GM19025 (cell line): ENCODE results near the gene MTAP.

Experiments
- ATAC-seq: cut with Tn5 transposase; IDR thresholded peaks from one replicate; pipeline ENCODE4 v1.9.1; 2021; ENCODE audit warnings: mild to moderate bottlenecking, low read depth, moderate library complexity; ENCODE audit not compliant: unreplicated experiment

Gene MTAP

DNA sequence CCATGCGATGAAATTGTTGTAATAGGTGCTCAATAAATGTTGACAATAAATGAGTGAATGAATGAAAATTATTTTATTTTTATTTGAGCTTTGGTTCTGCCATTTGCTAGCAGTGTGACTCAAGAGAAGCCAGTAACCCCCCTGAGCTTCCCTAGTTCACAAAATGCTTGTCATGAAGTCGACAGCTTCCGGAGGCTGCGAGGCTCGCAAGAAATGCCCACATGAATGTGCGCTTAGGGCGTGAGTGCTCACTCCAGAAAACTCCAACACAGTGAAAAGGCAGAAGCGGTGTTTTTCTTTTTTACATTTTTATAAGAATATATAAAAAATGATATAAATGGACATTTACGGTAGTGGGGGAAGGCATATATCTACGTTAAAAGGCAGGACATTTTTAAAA is 165.3 kb downstream of the MTAP start:
- ATAC-seq = no peak

DNA sequence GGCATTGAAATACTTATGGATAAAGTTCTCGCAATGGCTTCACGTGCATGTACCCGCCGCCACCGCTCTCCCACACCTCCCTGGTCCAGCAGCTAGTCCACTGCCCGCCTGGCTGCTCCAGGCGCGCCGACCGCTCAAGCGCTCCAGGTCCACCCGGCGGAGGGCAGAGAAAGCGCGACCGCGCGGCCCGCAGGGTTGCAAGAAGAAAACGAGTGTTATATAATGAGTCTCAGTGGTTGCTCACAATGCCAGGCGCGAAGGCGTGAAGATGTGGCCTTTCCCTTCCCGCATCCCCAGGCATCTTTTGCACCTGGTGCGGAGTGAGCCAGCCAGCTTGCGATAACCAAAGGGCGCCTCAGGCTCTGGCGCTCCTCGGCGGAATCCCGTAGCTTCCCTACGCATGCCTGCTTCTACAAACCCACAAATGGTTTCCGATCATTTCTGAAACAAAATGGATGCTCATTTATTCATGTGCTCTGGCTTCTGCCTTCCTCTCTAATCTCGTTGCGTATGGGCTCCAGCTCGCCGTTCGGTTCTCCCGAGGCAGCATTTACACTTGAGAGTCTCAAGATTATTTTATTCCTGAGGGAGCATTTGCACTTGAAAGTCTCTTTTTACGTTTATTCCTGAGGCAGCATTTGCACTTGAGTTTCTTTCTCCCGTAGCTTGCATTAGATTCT is 166.0 kb downstream of the MTAP start:
- ATAC-seq = no peak

DNA sequence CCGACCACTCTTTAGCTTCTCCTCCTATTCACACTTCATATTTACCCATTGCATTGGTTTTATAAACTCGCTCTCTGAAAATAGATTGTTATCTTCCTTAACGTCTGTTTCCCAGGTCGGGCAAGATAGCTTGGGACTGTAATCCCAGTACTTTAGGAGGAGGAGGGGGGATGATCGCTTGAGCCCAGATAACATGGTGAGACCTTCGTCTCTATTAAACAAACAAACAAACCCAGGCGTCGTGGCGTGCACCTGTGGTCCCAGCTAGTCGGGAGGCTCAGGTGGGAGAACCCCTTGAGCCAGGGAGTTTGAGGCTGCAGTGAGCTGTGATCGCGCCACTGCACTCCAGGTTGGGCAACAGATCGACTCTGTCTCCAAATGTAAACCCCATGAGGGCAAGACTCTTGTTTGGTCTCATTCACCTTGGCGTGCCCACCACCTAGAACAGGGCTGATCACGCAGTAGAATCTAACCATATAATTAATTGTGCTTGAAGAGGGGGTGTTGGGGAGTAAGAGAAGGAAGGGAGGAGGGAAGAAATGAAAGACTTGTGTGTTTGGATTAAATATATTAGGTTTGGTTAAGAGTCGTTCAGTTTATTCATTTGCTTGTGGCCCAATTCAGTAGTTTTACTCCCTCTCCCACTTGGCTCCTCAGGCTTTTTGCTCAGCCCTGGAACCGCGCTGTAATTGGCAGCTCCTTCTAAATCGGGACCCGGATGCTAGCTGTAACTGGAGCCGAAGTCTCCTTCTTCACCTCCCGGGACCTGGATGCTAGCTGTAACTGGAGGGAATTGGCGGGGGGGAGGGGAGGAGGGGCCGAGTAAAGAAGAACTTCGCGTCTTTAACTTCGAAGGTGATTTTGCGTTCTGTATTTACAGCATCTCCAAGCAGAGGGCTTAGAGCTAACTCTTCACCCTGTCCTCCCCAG is 166.8 kb downstream of the MTAP start:
- no peak for ATAC-seq

DNA sequence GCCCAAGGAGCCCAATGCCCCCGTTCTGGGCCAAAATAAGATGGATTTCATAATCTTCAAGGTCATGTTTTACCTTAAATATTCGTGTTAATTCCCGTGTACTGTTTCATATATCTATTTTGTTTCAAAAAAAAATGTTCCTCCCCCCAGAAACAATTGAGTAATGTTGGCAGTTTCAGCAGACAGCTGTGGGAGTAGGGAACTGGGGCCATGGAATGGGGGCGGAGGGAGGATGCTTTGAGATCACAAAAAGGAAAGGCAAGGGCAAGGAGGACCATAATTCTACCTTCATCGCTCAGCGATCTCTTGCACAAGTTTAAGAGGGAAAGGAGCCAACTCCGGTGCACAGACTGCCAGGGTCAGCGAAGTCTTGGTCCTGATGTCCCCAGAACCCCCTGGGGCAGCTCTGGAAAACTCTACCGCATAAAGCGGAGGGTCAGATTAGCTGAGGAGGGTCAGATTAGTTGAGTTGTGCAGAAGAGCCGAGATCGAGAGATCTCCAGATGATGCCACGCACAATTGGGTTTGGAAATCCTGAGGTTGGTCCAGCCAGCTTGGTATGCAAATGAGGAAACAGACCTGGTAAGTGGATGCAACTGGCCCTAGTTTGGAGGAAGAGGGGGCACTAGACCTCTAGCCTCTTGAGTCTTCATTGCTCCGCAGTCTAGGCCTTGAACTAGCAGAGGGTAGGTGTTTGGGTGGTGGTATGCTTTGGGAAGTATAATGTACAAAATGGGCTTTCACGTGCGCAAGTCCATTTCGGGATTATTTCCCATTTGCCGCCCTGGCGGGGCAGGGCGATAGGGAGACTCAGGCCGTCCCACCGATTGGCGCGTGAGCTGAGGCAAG is 167.7 kb downstream of the MTAP start:
- ATAC-seq = no peak

DNA sequence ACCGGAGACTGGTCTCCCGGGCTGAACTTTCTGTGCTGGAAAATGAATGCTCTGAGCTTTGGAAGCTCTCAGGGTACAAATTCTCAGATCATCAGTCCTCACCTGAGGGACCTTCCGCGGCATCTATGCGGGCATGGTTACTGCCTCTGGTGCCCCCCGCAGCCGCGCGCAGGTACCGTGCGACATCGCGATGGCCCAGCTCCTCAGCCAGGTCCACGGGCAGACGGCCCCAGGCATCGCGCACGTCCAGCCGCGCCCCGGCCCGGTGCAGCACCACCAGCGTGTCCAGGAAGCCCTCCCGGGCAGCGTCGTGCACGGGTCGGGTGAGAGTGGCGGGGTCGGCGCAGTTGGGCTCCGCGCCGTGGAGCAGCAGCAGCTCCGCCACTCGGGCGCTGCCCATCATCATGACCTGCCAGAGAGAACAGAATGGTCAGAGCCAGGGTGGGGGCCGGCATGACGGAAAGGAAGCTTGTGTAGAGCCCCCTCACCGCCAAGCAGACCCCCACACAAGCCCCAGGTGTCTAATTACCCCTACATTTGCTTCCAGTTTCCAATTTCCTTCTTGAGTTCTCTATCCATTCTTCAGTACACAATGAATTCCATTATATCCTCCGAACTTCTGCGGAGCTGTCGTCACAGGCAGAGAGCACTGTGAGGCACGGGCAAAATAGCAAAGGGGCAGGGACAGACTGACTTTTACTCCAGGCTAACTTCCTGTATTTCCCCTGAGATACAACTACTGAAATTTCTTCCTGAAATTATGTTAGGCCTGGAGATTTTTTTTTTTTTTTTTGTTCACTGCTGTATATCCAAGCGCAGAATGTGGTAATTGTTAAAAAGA is 168.6 kb downstream of the MTAP start:
- ATAC-seq = no peak

DNA sequence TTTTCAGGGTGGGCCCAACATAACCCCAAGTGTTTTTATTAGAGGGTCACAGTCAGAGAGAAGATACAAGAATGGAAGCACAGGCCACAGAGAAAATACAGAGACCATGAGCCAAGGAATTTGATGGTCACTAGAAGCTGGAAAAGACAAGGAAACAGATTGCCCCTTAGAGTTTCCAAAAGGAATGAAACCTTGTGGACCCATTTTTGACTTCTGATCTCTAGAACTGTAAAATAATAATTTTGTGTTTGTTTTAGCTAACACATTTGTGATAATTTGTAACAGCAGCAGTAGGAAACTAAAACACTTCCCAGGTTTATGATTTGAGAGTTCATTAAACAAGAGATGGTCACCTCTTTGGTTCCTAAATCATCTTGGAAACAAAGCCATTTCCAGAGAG is 169.9 kb downstream of the MTAP start:
- ATAC-seq = no peak

DNA sequence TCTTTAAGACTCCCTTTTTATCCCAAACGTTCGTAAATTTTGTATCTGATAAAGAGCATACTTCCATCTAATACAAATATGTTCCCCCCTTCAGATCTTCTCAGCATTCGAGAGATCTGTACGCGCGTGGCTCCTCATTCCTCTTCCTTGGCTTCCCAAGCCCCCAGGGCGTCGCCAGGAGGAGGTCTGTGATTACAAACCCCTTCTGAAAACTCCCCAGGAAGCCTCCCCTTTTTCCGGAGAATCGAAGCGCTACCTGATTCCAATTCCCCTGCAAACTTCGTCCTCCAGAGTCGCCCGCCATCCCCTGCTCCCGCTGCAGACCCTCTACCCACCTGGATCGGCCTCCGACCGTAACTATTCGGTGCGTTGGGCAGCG is 171.9 kb downstream of the MTAP start:
- no peak for ATAC-seq

DNA sequence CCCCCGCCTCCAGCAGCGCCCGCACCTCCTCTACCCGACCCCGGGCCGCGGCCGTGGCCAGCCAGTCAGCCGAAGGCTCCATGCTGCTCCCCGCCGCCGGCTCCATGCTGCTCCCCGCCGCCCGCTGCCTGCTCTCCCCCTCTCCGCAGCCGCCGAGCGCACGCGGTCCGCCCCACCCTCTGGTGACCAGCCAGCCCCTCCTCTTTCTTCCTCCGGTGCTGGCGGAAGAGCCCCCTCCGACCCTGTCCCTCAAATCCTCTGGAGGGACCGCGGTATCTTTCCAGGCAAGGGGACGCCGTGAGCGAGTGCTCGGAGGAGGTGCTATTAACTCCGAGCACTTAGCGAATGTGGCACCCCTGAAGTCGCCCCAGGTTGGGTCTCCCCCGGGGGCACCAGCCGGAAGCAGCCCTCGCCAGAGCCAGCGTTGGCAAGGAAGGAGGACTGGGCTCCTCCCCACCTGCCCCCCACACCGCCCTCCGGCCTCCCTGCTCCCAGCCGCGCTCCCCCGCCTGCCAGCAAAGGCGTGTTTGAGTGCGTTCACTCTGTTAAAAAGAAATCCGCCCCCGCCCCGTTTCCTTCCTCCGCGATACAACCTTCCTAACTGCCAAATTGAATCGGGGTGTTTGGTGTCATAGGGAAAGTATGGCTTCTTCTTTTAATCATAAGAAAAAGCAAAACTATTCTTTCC is 172.4 kb downstream of the MTAP start:
- peak; percentile 60 for ATAC-seq

DNA sequence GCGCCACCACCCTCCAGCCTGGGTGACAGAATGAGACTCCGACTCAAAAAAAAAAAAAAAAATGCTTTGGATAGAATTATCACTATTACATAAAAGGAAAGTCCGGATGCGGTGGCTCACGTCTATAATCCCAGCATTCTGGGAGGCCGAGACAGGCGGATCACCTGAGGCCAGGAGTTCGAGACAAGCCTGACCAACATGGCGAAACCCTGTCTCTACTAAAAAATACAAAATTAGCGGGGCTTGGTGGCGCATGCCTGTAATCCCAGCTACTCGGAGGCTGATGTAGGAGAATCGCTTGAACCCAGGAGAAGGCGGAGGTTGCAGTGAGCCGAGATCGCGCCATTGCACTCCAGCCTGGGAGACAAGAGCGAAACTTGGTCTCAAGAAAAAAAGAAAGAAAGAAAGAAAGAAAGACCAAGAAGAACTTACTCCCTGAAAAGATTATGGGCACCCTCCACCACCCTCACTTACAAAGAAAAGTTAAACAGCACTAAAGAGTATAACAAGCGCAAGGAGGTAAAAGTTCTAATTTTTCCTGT is 174.0 kb downstream of the MTAP start:
- no peak for ATAC-seq

DNA sequence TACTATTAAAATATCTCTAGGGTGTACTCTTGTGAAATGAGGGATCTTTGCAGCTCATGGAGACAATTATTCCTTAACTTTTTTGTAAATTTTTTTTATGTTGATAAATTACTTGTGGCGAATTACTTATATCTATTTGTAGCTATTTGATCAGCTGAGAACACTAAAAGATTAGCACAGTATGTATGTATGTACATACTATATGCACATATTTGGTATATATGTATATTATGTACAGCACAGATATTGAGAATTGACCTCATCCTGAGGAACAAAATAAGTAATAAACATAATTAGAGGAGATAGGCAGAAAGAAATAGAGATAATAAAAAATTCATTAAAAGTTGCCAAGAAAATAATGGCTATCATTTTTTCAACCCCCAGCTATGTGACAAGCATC is 180.0 kb downstream of the MTAP start:
- ATAC-seq = no peak

DNA sequence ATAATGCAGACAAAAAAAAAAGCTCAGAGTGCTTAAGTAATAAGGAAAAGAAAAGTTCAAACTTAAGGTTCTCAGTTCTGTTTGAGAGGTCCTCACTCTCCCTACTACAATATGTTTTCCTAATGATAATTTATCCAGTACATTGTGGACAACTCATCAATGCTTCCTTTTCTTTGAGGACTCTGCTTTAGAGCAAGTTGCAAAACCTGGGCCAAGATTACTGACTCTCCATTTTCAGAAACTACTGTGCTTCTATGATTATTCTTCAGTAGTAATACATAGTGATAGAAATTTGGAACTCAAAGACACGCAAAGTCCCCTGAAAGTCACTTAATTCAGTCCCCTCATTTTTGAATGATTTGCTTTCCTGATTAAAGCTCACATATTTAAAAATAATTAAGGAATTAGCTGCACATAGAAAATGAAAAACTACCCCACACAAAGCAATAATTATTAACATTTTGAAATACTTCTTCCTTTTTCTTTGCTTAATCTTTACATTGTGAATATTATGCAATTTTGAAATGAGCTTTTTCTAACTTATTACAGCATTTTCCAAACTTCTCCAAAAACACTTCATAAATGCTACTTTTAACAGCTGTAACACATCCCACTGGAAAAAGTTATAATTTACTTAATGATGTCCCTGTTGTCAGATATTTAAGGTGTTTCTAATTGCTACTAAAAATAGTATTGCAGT is 180.6 kb downstream of the MTAP start:
- ATAC-seq = no peak

DNA sequence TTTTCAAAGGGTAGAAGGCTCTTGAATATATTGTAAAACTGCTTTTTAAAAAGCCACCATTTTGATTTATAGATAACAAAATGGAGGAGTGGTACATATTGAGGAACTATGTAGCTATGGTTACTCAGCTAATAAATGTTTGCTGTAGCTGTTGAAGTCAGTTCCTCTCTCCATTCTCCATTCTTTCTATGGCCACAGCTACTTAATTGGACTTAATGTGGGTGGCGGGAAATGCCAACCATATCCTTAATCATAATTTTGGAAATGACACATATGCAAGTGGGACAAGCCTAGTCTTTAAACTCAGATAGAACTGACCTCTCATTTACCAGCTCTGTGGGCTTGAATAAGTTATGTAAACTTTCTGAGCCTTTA is 181.1 kb downstream of the MTAP start:
- ATAC-seq = no peak

DNA sequence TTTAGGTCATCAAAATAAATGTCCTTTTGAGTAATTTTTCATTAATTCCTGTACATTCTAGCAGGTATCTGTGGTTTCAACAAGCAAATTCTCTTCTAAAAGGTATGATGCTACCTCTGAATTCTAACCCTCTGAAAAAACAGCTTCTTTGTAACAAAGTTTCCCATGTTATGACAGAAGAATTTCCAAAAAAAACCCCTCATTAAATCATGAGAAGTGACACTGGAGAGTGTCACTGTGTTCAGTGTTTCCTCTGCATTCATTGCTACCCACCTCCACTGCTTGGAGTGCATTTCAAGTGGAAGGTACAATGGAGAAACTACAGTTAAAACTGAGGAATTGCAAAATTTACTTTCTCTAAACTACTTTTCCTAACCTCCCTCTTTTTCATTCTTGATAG is 181.7 kb downstream of the MTAP start:
- ATAC-seq = no peak

DNA sequence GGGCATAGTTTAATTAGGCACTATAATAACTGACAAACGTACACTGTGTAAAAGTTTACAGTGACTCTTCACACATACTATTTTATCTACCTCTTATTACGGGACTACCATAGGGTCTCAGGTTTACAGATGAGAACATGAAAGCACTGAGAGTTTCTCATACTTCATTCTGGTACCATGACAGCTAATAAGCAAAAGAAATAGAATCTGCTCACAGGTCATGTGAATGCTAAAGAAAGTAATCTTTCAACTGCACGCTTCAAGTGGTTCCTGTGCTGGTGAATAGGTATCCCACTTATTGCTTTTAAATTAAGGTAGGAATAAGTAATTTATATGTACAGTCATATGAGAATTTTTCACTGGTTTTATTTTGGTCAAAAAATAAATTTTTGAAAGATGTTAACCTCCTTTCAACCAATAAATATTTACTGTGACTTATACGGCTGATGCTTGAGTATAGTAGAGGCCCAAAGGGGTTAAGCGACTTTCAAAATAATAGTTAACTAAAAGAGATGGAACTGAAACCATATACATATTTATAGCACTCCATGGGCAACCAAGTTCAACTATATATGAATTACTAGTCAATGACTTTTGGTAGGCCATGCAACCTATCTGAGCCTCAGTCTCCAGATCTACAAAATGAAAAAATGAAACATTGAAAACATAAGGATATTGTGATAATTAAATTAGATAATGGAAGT is 183.7 kb downstream of the MTAP start:
- ATAC-seq = no peak
